Lung microvascular endothelial cell (primary cell): ENCODE results near the gene FXYD2. TPM values are rescaled to one million over a fixed set of nuclear protein-coding genes. Genes with fewer than 3 reads are reported as not detected.
A peak's percentile ranks its signal among the peaks of the same experiment; 100 is the strongest.
"Not testable (repeated sequence)": the region's sequence is repeated elsewhere in the genome, so short reads cannot be mapped to it uniquely, and the experiment has no call there.

ENCODE experiments used
- DNase-seq, 2 donors: peaks; one replicate each; pipeline versions ENCODE4 v3.0.0 to v3.0.0-alpha.2; 2010; ENCODE audit warnings: low read depth in 2 of 2
- total RNA-seq: library from RNA; depleted of rRNA; stranded (reverse); fragments of >200 nt; gene quantifications from 2 replicates; pipeline ENCODE4 v1.2.1, GENCODE V29; 2014

Gene FXYD2
- 0.22 and 1.8 TPM in 2 replicates for total RNA-seq

DNA sequence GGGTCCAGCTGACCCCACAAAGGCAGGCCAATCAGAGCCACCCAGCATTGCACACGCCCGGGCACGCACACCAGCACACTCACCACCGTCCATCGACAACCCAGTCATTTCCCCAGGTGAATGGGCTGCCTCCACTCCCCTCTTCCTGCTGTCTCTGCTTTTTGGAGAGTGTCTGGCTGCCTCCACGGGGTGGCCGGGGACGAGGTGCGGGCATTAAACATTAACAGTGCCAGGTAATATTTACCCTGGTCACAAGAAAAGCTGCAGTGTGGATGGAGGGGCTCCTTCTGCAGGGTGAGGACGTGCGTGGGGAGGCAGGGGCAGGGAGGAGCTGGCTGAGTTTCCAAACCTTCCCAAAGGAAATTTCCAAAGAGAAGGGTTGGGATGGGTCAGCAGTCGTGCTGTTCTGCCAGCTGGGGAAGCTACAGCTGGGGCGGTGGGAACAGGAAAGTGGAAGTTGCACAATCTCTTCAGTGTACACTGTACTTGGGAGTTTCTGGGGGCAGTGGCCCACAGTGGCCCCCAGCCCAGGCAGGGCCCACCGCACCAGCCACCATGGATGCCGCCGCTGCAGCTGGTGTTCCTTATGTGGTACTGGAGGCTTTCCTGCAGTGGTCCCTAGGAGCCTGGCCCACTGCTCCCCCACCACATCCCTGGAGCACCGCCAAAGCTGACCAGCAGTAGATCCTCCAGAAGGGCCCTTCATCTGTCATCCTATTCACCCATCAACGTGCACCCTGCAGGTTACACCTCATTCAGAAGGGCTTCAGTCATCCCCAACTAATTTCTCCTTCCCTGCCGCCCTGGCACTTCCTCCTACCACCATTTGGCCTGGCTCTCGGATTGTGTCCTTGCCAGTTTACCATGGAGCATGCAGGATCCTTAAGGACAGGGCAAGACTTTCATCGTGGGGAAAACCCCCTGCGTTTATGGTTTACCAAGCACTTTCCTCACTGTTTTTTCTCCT lies at the start of gene FXYD2:
Gene FXYD2 (minus strand): TSS at position 174 of the 967 bp plus-strand sequence. CDS start 66 bp downstream, at position 108.
- DNase-seq = peak; percentile 56 to 74

GRCh38 chr11:117873828-117874125 lies 49.2 kb upstream of the FXYD2 start:
- DNase-seq = no peak

GRCh38 chr11:117872975-117873827 lies 48.7 kb upstream of the FXYD2 start:
- no peak for DNase-seq

- DNase-seq = no peak
Observed at GRCh38 chr11:117872420-117872961, 47.9 kb upstream of the FXYD2 start.

GRCh38 chr11:117871784-117872183 lies 47.2 kb upstream of the FXYD2 start:
- DNase-seq = no peak

- no peak for DNase-seq
Observed at GRCh38 chr11:117871160-117871559, 46.6 kb upstream of the FXYD2 start.

GRCh38 chr11:117870103-117870952 lies 45.8 kb upstream of the FXYD2 start:
- no peak for DNase-seq

DNA sequence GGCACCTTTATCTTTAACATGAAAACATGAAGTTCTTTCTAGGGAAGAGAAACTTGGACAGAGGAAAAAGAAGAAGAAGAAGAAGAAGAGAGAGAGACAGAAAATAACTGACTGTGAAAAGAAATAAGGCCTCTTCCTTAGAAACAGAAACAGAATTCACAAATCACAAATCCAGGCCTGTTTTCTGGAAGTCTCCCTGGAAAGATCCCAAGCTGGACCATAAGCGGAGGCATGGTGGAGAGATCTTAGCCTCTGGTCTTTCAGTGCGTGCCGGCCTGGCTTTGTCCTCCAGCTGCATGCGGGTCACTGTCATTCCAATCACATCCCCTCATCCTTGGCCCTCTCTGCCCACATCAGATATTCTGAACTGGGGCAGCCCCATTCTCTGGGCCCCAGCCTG lies 45.1 kb upstream of the FXYD2 start:
- DNase-seq = no peak

GRCh38 chr11:117868815-117869561 lies 44.4 kb upstream of the FXYD2 start:
- DNase-seq = no peak

DNA sequence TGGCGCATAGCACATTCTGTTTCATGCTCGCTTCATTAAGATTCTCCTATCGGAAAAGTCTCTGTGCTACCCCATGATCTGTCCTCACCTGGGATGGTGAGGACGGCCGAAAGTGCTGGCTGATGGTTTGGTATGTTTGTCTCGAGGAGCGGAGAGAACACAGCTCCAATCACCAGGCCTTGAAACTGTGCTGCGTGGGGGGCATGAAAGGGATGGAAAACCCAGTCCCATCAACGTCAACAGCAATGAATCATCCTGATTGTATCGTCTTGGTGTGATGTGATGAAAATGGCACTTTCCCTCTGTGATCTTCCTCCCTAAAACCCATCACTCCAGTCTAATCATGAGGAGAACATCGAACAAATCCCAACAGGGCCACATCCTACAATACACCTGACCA lies 43.5 kb upstream of the FXYD2 start:
- no peak for DNase-seq

- DNase-seq = no peak
Observed at GRCh38 chr11:117866526-117866925, 42.0 kb upstream of the FXYD2 start.

DNA sequence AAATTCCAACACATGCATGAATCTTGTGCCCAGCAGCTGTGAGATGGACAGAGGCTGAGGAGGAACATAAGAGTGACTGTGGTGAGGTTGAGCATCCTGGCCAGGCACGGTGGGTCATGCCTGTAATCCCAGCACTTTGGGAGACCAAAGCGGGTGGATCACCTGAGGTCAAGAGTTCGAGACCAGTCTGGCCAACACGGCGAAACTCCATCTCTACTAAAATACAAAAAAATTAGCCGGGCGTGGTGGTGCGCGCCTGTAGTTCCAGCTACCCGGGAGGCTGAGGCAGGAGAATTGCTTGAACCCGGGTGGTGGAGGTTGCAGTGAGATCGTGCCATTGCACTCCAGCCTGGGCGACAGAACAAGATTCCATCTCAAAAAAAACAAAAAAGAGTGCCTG lies 41.0 kb upstream of the FXYD2 start:
- not testable (repeated sequence) for DNase-seq

DNA sequence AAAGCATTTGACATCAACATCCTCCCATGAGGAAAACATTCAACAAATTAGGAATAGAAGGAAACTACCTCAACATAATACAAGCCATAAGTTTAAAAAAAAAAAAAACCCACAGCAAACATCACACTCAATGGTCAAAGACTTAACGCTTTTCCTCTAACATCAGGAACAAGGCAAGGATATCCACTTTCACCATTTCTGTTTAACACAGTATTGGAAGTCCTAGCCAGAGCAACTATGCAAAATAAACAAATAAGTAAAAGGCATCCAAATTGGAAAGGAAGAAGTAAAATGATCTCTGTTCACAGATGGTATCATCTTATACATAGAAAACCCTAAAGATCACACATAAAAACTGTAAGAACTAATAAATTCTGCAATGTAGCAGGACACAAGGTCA lies 38.8 kb upstream of the FXYD2 start:
- DNase-seq = no peak

DNA sequence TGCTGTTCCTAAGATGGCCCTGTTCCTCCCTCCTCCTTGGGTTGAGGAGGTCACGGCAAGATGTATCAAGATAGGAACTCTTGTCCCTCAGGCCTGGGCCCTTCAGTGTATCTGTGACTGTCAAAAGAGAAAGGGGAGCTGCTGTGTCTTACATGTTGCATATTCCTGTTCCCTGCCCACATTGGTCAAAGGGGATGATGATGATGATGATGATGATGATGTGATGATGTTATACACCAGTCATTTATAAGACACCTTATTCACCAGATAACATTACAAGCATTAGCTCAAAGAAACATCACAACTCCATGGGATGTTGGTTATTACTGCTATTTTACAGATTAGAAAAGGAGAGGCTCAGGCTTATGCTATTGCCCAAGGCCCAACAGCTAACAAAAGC lies 38.2 kb upstream of the FXYD2 start:
- DNase-seq = no peak

DNA sequence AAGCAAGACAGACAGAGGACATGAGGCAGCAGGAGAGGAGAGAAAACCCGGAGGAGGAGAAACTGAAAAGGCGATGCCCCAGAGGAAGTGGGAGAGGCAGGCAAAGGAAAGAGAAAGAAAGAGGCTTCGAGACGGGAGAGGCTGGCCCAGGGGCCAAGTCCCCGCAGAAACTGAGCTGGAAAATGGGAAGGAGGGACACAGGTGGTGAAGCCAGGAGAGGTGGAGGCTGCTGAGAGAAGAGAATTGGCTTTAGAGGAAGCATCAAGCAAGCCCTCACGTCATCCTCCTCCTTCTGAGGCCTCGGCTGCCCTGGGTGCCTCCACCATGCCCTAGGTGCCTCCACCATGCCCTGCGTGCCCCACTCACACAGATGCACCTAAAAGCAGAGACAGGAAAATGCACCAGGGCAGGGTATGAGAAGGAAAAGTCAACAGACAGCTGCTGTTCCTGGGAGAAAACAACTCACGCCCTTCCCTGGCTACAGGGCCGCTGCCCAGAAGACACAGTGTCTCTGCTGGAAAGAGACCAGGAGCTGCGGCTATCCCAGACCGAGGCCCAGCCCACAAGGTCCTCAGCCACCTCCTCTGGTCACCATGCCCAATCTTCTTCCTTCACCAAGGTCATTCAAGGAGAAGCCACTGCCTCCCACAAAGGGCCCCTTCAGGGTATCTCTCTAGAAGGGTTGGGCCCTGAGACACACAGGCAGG lies 37.6 kb upstream of the FXYD2 start:
- DNase-seq = no peak

- DNase-seq = peak; percentile 12 to 53
Observed at GRCh38 chr11:117861151-117862018, 36.8 kb upstream of the FXYD2 start.

DNA sequence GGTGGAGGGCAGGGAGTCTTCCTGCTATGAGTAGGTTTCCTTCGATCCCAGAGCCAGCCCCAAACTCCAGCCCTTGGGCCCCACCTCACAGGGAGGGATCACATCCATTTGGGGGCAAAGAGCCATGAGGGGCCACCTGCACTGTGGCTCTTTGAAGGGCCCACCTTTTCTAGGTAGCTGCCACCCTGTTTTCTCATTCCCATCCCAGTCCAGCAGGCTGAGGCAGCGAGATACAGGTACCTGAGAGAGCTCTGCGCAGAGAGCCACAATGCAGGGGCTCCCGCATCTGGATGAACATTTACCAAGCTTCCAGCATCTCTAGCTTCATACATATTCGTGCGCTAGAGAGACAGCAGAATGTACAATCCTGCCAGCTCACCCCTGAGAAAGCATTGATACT lies 35.6 kb upstream of the FXYD2 start:
- DNase-seq = no peak

DNA sequence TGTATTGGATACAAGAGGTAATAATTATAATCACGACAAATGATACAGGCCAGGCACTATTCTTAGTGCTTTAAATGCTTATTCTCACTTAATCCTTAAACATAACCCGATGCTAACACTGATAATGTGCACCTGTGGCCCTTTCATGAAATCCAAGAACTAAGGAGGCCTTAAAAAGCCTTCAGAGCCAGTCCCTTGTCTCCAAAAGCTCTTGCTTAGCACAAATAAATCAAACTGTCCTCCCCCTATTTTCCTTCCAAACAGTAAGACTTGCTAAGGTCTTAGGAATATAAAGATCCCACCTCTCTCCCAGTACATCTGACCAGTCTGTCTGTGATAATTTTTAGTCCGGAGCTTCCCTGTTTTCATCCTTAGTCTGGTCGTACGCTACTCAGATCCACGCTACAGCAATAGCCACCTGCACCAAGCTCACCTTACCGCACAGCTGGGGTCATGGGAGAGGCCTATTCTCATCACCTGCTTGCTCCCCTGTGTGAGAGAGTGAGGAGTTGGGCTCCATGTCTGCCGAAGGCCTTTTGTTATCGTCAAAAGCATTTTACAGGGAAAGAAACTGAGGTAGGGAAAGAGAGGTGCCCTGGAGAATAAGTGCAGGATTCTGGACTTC lies 35.1 kb upstream of the FXYD2 start:
- DNase-seq = no peak
